NCI-H82 (cell line): ENCODE data around the gene PTDSS2.
"Not testable (repeated sequence)": the region's sequence is repeated elsewhere in the genome, so short reads cannot be mapped to it uniquely, and the experiment has no call there.

Experiments used
- DNase-seq: peaks from one replicate; lab custom pipeline; 2025; lab: John Stamatoyannopoulos, UW

PTDSS2 gene

DNA sequence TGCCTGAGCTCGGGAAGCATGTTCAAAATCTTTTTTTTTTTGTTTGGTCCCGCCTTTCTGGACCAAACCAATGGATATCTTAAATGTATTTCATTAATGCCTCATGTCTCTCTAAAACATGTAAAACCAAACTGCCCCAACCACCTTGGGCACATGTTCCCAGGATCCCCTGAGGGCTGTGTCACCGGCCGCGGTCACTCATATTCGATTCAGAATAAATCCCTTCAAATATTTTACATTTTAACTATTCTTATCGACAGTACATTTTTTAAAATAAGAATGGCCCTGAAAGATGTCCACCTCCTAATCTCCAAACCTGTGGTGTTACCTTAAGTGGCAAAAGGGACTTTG is 54.9 kb downstream of the PTDSS2 start:
- no peak for DNase-seq

DNA sequence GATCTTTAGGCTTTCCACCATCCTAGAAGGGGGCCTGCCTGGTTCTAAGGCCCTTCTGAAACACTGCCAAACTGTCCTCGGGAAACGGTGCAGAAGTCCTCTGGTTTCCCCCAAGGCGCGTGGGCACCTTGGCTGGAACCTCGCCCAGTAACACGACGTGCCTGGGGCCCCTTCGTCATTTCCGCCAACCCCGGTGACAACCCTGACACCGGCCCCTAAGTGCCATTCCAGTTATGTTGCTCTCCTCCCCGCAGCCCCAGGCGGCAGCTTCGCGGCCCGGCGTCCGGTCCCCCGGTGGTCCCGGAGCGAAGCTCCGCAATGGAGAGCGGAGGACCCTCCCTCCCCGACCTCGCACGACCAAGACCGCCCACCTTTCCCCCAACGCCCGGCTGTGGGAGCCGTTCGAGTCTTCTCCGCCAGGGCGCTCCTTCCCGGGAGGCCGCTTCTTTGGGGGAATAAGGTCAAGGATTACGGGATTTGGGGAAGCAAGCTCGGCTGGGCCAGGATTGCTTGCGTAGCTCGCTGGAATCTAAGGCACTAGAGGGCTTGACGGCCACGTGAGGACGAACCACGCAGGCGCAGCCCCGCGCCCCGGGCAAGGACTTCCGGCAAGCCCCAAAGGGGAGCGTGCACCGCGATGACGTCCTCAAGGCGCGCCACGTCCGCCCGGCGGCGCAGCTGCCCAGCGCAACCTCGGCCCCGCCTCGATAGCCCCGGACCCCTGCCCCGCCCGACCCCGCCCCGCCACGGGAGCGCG is 56.3 kb downstream of the PTDSS2 start:
- peak; percentile 97 for DNase-seq

DNA sequence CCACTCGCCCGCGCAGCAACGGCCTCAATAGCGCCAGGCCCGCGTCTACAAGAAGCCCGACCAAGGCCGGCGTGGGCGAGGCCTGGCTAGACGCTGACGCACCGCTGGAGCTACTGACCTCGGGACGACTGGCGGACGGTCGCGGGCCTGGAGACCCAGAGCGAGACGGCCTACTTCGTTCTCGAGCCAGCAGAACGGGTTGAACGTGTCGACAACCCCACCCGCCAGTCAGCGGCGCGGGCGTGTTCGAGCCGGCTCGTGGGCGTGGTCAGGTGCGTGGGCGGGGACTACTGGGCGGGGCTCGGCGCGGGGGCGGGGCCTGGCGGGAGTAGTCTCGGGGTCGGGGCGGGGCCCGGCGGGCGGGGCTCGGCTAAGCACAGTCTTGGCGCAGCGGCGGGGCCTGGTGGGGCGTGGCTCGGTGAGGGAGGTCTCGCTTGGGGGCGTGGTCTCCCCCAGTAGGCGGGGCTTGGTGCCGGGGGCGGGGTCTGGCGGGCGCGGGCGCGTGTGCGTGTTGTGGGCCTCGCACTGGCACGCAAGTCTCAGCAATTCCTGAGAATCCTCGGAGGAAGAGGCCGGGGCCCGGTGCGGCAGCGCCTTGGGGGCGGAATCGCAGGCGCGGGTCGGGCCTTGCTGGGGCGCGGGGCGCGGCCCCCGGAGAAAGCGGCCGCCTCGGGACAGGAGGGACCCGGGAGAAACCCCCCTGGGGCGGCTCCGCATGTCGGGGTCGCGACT is 57.1 kb downstream of the PTDSS2 start, which contains the start of gene RNH1:
Gene RNH1, minus strand, starts transcription at position 248 of the 732 bp plus-strand sequence. CDS start 5,080 bp downstream, outside the sequence.
- peak; percentile 95 for DNase-seq

DNA sequence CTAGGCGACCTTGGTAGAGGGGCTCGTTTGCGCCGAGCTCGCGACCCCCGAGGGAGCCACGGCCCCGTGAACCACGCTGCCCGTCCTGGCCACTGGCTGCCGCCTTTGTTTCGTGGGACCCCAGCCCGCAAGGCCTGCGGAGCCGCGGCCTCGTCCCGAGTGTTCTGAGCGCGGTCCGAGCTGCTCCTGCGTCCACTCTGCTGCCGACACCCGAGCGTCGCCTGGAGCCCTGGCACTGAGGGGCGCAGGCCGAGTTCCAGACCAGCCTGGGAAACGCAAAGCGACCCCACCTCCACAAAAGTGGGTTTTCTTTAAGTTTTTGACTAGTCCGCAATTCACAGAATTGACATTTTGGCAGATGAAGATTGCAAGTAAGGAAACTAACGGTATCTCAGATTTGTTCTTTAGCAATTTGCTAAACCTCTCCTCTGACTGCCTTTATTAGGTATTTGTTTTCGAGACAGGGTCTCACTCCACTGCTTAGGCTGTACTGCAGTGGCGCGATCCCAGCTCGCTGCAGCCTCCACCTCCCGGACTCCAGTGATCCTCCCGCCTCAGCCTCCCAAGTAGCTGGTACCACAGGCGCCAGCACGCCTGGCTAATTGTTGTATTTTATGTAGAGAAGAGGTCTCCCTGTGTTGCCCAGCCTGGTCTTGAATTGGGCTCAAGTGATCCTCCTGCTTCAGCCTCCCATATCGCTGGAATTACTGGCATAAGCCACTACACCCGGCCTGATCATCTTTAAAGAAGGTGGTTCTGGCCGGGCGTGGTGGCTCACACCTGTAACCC is 57.8 kb downstream of the PTDSS2 start:
- DNase-seq = peak; percentile 30

DNA sequence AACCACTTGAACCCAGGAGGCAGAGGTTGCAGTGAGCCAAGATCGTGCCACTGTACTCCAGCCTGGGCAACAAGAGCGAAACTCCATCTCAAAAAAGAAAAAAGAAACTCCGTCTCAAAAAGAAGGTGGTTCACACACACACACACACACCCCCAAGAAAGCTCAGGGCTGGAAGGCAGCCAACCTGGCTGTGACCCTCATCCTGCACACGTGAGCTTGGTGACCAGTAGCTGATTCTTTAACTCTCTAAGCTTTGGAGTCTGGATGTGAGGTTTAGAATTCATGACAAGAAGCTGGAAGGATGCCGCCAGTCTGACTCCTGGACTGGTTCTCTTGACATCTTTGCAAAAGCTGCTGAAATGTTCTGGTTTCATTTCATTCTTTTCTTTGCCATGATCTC is 58.9 kb downstream of the PTDSS2 start:
- no peak for DNase-seq

DNA sequence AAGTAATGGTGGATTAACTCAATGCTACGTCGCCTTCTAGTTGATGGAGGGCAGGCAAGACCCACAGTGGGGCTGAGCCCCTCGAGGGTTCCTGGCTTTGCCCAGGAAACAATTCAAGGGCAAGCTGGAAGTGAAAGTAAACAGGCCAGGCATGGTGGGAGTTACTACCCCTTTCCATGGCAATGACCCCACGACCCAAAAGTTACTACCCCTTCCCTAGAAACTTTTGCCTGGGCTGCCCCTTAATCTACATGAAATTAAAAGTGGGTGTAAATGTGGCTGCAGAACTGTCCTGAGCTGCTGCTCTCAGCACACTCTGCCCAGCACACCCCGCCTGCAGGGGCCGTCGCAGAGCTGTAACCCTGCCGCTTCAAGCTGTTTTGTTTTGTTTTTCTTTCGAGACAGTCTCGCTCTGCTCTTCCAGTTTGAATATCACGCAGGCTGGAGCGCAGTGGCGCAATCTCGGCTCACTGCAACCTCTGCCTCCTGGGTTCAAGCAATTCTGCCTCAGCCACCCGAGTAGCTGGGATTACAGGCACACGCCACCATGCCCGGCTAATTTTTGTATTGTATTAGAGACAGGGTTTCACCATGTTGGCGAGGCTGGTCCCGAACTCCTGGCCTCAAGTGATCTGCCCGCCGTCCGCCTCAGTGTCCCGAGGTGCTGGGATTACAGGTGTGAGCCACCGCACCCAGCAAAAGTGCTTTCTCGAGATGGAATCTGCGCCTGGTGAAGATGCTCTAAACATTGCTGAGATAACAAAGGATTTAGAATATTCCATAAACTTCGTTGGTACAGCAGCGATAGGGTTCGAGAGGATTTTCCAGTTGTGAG is 62.9 kb downstream of the PTDSS2 start:
- DNase-seq = no peak

DNA sequence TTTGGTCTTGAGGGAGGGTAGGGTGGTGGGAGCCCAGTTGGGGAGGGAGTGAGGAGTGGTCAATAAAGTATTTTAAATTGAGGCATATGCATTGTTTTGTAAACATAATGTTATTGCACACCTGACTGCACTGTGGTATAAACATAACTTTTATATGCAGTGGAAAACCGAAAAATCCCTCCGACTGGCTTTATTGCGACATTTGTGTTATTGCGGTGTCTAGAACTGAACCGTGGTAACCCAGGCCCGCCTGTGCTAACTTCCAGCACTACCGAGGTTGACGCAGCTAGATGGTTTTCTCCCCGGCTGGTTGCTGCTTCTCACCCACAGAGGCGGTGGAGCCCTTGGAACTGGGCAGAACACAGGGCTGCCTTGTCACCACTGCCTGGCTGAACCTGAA is 64.5 kb downstream of the PTDSS2 start:
- DNase-seq = no peak

DNA sequence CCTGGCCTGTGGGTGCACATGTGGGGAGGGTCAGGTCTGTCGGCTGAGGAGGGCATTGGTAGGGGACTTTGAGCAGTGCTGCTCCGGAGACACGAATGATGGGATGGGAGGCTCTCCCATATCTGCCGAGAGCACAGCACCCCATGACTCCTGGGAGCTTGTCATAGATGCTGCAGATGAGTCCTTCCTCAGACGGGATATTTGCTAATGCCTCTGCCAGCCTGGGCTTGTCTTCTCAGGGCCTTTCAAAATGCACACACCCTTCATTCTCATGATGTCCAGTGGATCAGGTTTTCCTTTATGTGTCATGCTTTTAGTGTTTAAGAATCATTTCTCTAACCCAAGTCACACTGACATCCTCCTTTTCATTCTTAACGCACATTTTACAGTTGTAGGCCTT is 65.1 kb downstream of the PTDSS2 start:
- DNase-seq = no peak

DNA sequence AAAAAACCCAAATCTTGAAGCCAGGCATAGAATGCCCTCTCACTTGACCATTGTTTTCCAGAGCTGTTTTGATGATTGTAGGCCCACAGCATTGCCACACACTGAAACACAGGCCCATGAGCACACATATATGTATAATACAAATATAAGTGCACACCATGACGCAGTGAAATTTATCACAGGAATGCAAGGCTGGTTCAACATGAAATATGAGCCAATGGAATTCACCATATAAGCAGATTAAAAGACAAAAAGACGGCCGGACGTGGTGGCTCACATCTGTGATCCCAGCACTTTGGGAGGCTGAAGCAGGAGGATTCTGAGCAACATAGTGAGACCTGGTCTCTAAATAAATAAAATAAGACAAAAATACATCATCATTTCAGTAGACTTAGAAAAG is 66.3 kb downstream of the PTDSS2 start:
- no peak for DNase-seq

DNA sequence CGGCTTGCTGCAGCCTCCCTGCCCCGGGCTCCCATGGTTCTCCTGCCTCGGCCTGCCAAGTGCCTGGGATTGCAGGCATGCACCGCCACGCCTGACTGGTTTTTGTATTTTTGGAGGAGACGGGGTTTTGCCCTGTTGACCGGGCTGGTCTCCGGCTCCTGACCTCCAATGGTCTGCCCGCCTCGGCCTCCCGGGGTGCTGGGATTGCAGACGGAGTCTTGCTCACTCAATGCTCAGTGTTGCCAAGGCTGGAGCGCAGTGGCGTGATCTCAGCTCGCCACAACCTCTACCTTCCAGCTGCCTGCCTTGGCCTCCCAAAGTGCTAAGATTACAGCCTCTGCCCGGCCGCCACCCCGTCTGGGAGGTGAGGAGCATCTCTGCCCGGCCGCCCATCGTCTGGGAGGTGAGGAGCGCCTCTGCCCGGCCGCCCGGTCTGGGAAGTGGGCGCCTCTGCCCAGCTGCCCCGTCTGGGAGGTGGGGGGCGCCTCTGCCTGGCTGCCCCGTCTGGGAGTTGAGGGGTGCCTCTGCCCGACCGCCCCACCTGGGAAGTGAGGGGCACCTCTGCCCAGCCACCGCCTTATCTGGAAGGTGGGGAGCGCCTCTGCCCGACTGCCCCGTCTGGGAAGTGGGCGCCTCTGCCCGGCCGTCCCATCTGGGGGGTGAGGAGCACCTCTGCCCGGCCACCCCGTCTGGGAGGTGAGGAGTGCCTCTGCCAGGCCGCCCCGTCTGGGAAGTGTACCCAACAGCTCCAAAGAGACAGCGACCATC is 67.0 kb downstream of the PTDSS2 start:
- DNase-seq = not testable (repeated sequence)

DNA sequence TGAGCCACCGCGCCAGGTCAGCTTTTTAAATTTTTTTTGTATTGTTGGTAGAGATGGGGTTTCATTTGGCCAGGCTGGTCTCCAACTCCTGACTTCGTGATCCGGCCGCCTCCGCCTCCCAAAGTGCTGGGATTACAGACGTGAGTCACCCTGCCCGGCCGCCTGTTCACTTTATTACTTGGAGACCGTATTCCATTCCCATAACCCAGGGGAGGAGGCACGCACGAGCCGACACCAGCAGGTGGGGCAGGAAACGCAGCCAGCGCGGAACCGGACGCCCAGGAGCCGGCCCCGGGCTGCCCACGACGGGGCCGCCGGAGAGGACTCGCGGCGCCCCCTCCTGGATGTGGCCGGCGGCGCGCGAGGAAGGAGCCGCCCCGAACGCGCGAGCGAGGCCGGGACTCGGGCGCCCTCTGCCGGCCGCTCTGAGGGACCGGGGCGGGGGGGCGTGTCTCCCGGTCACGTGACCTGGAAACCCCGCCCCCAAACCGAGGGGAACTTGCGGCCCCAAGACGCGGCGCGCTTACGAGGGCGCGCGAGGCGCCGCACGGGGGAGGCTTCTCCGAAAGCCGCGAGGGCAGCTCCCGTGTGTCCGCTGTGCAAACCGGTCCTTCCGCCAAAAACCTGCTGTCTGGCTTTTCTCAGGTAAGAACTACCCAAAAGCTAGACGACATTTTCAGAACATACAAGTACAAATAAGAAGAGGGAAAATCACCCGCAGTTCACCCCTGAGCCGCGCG is 68.6 kb downstream of the PTDSS2 start:
- DNase-seq = peak; percentile 60

DNA sequence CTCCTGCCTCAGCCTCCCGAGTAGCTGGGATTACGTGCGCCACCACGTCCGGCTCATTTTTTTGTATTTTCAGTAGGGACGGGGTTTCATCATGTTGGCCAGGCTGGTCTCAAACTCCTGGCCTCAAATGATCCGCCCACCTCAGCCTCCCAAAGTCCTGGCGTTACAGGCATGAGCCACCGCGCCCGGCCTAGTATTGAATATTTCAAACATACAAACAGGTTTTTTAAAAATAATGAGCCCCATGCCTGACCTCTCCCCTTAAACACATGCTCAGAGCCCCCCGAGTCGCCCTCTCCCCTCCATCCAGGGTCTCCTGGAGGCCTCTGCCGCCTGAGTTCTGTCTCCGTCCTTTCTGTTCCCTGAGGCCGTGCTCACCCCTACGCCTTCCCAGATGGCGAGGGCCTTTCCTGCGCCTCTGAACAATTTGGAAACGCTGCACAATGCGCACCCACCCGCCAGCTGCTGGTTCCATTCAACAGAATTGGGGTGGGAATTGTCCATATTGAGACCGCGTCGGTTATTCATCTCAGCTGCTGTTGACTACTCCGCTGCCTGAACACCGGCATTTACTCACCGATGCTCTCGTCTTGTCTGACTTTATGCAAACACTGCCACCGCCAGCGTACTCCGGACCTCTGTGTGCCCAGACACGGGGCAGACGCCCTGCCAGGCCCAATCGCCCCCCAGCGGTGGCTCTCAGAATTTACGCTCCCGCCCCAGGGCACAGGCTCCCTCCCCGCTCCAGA is 70.5 kb downstream of the PTDSS2 start:
- no peak for DNase-seq

DNA sequence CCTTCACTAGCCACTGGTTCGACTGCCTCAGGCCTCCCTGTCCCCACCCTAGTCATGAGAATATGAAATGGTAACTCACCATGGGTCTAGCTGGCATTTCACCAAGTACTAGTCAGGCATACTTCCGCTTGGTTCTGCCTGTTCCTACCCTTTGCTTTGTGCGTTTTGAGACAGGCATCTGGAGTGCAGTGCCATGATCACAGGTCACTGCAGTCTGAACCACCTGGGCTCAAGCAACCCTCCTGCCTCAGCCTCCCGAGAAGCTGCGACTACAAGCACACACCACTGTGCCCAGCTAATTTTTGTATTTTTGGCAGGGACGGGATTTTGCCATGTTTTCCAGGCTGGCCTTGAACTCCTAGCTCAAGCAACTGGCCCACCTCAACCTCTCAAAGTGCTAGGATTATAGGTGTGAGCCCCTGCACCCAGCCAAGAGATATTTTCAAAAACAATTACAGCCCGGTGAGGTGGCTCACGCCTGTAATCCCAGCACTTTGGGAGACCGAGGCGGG is 71.2 kb downstream of the PTDSS2 start:
- DNase-seq = no peak

DNA sequence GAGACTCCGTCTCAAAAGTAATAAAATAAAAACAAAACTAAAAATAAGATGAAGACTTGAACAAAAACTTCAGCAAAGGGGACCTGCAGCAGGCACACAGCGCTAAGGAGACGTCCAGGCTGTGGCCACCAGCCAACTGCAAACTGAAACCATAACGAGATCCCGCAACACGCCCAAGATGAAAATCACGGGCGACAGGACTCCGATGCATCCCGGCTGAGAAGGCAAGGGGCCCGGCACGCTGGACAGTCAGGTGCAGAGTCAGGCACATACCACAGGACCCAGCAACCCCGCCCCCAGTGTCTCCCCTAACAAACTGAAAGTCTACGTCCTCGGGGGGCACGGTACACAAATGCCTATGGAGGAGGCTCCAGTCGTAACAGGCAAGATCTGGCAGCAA is 76.1 kb downstream of the PTDSS2 start:
- no peak for DNase-seq

DNA sequence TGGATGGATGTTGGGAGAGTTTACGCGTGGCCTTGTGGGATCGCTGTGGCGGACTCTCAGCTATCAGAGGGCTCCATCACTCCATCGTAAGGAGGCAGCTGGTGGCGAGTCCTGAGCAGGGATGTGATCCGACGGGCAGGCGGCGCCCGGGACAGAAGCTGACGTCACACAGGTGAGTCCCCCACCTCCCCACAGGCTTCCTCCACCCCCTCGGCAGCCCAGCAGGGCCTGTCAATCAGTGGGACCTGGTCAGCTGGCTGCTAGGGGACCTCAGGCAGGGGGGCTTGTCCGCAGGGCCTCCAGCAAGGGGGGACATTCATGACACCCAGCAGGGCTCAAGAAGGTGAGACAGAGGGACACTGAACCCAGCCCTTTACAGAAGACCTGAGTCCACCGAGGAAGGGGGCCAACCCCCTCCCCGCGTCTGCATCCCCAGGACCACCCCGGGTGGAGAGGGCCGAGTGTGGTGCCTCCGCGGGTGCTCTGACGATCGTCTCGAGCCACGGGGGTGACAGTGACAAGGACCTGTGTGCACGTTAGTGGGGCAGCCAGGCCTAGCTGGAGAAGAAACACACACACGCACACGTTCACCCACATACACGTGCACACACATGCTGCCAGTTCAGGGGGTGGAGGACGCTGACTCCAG is 78.2 kb downstream of the PTDSS2 start:
- no peak for DNase-seq

DNA sequence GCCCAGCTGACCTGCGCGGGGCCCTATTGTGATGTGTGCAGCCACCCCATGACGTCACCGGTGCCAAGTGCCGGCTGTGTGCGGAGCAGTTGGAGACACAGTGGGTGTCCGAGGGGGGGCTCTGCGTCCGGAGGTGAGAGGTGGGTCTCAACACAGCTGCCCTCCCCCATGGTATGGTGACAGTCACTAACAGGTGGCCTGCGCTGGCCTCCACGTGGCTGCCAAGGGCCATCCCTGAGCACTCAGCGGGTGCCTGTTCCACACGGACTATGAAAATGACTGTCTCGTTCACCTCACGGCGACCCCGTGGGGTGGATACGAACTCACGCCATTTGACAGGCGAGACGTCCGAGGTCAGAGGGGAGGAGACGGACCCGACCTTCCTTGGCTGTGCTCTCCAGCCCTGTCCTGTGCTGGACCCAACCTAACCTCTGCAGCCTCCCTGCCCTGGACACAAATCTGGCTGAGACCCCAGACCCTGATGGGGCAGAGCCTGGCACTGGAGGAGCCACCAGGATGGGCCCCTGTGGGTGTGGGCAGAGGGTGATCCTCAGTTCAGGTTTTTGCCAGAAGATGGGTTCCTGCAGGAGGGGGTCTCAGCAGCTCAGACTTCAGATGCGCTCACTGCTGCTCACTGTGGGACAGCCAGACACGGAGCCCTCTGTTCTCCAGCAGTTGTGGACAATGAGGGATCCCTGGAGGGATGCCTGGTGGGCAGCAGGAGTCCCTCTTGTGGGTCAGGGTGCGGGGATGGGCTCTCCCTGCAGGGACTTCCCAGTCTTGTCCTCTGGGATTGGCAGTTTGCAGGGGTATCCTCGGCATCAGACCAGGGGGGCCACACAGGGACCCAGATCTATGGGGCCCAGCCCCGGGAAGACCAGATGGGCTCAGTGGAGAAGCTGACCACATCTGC is 79.0 kb downstream of the PTDSS2 start:
- DNase-seq = no peak

DNA sequence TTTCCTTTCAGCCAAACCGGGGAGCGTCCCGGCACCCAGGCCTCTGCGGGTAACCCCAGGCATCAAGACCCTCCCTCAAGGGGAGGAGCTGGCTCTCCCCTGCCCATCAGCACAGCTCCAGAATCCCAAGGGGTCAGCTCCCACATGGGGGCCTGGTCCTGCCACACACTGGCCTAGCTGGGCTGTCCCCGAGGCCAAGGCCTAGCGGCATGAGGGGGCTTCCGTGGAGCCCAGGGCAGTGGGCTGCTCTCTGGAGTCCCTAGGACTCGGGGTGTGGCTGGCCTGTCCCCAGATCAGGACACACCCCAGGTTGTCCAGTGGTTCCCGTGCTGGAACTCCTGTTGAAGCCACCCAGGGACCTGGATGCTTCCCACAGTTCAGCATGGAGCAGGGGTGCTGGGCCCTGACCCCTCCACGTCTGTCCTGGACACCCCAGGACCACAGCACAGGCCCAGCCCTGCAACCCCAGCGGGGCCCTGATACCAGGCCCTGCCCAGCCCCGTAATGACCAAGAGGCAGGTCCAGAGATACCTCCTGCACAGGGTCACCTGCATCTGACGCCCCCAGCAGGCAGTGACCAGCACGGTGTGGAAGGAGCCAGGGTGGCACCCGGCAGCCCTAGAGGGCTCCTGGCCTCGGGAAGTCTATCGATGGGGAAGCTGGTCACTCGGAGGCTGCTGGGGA is 79.8 kb downstream of the PTDSS2 start:
- DNase-seq = no peak
